ENCODE data around the gene RGS7BP.

GRCh38 chr5:64513492-64513891 is 7.7 kb downstream of the RGS7BP start:
- TF ChIP-seq CTCF (IDR thresholded peaks at IDR 0.05) (no peak), POLR2AphosphoS5 (IDR thresholded peaks at IDR 0.05; ENCODE audit: insufficient read depth in 1 of 2, low read depth in 1 of 2) (no peak)

Data from vagina (tissue), 2 donors.